GM06990 (cell line): ENCODE data around the gene FAM170B.

Source experiments
- DNase-seq: peaks from one replicate; pipeline ENCODE4 v3.0.0-alpha.2; 2011; ENCODE audit not compliant: insufficient read length; ENCODE audit errors: extremely low read depth
- H3K27me3 ChIP-seq: replicated peaks from 2 replicates; pipeline ENCODE4 v1.6.0; 2011; ENCODE audit warnings: low read length; ENCODE audit not compliant: control insufficient read depth, insufficient read depth
- H3K36me3 ChIP-seq: 2 replicates; pipeline ENCODE4 v1.5.1; 2011; ENCODE audit warnings: low read length; ENCODE audit not compliant: control insufficient read depth, insufficient read depth
- H3K4me3 ChIP-seq: replicated peaks from 2 replicates; pipeline ENCODE4 v1.5.1; 2011; ENCODE audit warnings: low read depth, mild to moderate bottlenecking, control low read depth, low read length
- CTCF ChIP-seq: IDR thresholded peaks from 2 replicates; pipeline ENCODE4 v1.5.1; 2011; ENCODE audit warnings: low read length, control low read depth, mild to moderate bottlenecking, inconsistent platforms; ENCODE audit not compliant: insufficient read depth, poor library complexity, severe bottlenecking

Gene FAM170B

GRCh38 chr10:49158915-49159314 lies 25.1 kb upstream of the FAM170B start:
- Histone ChIP-seq H3K4me3 (no peak overlapping the region), H3K27me3 (no peaks in the 10 kb centered on the region)

GRCh38 chr10:49158404-49158803 lies 24.6 kb upstream of the FAM170B start:
- no peak overlapping the region for H3K4me3 ChIP-seq
- no peak for TF ChIP-seq CTCF
- DNase-seq: no peak
- no peaks in the 10 kb centered on the region for H3K27me3 ChIP-seq
- no peaks in the 10 kb centered on the region for H3K36me3 ChIP-seq

More at GRCh38 chr10:49158915-49159314, 25.1 kb upstream of the FAM170B start:
- no peak for TF ChIP-seq CTCF
- DNase-seq: no peak
- no peaks in the 10 kb centered on the region for H3K36me3 ChIP-seq

- Histone ChIP-seq H3K4me3 (no peak overlapping the region), H3K27me3 (no peaks in the 10 kb centered on the region; the same call in 1 of the 2 replicates), H3K36me3 (no peaks in the 10 kb centered on the region)
- no peak for DNase-seq
- TF ChIP-seq CTCF: no peak
These were observed 23.4 kb upstream of the FAM170B start for GRCh38 chr10:49157229-49157628.

- no peak for DNase-seq
- no peak for TF ChIP-seq CTCF
- no peaks in the 10 kb centered on the region; the same call in 1 of the 2 replicates for H3K27me3 ChIP-seq
These were observed 20.8 kb upstream of the FAM170B start for GRCh38 chr10:49154641-49155040.

GRCh38 chr10:49153971-49154370 lies 20.1 kb upstream of the FAM170B start:
- Histone ChIP-seq H3K4me3 (no peak overlapping the region), H3K27me3 (no peaks in the 10 kb centered on the region; the same call in 1 of the 2 replicates), H3K36me3 (no peaks in the 10 kb centered on the region)
- DNase-seq: no peak
- TF ChIP-seq CTCF: no peak

More at GRCh38 chr10:49154641-49155040, 20.8 kb upstream of the FAM170B start:
- no peaks in the 10 kb centered on the region for H3K36me3 ChIP-seq
- no peak overlapping the region for H3K4me3 ChIP-seq

GRCh38 chr10:49153115-49153514 lies 19.3 kb upstream of the FAM170B start:
- DNase-seq: no peak
- H3K27me3 ChIP-seq: no peaks in the 10 kb centered on the region; the same call in 1 of the 2 replicates
- no peak for TF ChIP-seq CTCF
- no peak overlapping the region for H3K4me3 ChIP-seq
- no peaks in the 10 kb centered on the region for H3K36me3 ChIP-seq
